ENCODE measurements around the gene NPAS2. TPM values are rescaled to one million over a fixed set of nuclear protein-coding genes. Genes with fewer than 3 reads are reported as not detected.

Gene NPAS2
- total and polyA plus RNA-seq, 2 experiments from 2014 or later = 0.55 to 0.89 TPM

GRCh38 chr2:100991404-100991773, 171.4 kb downstream of the NPAS2 start:
- Histone ChIP-seq H3K27me3 (no peaks in the 10 kb centered on the region), H3K27ac (no peak overlapping the region), H3K9me3 (ENCODE audit: low read depth) (no peaks in the 10 kb centered on the region), H3K4me3 (no peak overlapping the region), H3K36me3 (no peaks in the 10 kb centered on the region), H3K4me1 (ENCODE audit: low read depth) (no peaks in the 10 kb centered on the region)
- no peak for TF ChIP-seq CTCF (IDR thresholded peaks at IDR 0.05; ENCODE audit: low read depth, low read length)
- no peak for DNase-seq (ENCODE audit: low read depth in 1 of 2, low spot score in 1 of 2)

- H3K36me3 ChIP-seq = no peaks in the 10 kb centered on the region
- no peaks in the 10 kb centered on the region for H3K9me3 ChIP-seq (ENCODE audit: low read depth)
- no peak for TF ChIP-seq CTCF (IDR thresholded peaks at IDR 0.05; ENCODE audit: low read depth, low read length)
- H3K4me3 ChIP-seq = no peak overlapping the region
- DNase-seq (ENCODE audit: low read depth in 1 of 2, low spot score in 1 of 2) = no peak
- H3K27ac ChIP-seq = no peak overlapping the region
- H3K4me1 ChIP-seq (ENCODE audit: low read depth) = no peaks in the 10 kb centered on the region
- H3K27me3 ChIP-seq = no peaks in the 10 kb centered on the region
These were observed 172.3 kb downstream of the NPAS2 start for GRCh38 chr2:100992262-100992661.

GRCh38 chr2:100993294-100993693, 173.4 kb downstream of the NPAS2 start:
- no peaks in the 10 kb centered on the region for H3K27me3 ChIP-seq
- H3K9me3 ChIP-seq (ENCODE audit: low read depth) = no peaks in the 10 kb centered on the region
- H3K27ac ChIP-seq = no peak overlapping the region
- no peaks in the 10 kb centered on the region for H3K36me3 ChIP-seq
- no peak for DNase-seq (ENCODE audit: low read depth in 1 of 2, low spot score in 1 of 2)
- H3K4me1 ChIP-seq (ENCODE audit: low read depth) = no peaks in the 10 kb centered on the region
- H3K4me3 ChIP-seq = no peak overlapping the region
- TF ChIP-seq CTCF (IDR thresholded peaks at IDR 0.05; ENCODE audit: low read depth, low read length) = no peak

- no peaks in the 10 kb centered on the region for H3K27me3 ChIP-seq
- H3K27ac ChIP-seq = no peak overlapping the region
- H3K4me1 ChIP-seq (ENCODE audit: low read depth) = no peaks in the 10 kb centered on the region
- no peaks in the 10 kb centered on the region for H3K36me3 ChIP-seq
- H3K4me3 ChIP-seq = no peak overlapping the region
- H3K9me3 ChIP-seq (ENCODE audit: low read depth) = no peaks in the 10 kb centered on the region
- TF ChIP-seq CTCF (IDR thresholded peaks at IDR 0.05; ENCODE audit: low read depth, low read length) = no peak
- no peak for DNase-seq (ENCODE audit: low read depth in 1 of 2, low spot score in 1 of 2)
These were observed 175.6 kb downstream of the NPAS2 start for GRCh38 chr2:100995309-100996075.

GRCh38 chr2:100997509-100998234, 177.7 kb downstream of the NPAS2 start:
- Histone ChIP-seq H3K9me3 (ENCODE audit: low read depth) (no peaks in the 10 kb centered on the region), H3K4me1 (ENCODE audit: low read depth) (peaks cover 4% of the 10 kb centered on the region), H3K27me3 (no peaks in the 10 kb centered on the region), H3K4me3 (no peak overlapping the region), H3K27ac (no peak overlapping the region), H3K36me3 (no peaks in the 10 kb centered on the region)
- no peak for TF ChIP-seq CTCF (IDR thresholded peaks at IDR 0.05; ENCODE audit: low read depth, low read length)
- DNase-seq (ENCODE audit: low read depth in 1 of 2, low spot score in 1 of 2) = no peak

All from cardiac muscle cell (in vitro differentiated cells and primary cell).